ENCODE data around the gene CAPZA2.
"Not testable (repeated sequence)": the region's sequence is repeated elsewhere in the genome, so short reads cannot be mapped to it uniquely, and the experiment has no call there.

CAPZA2 gene

DNA sequence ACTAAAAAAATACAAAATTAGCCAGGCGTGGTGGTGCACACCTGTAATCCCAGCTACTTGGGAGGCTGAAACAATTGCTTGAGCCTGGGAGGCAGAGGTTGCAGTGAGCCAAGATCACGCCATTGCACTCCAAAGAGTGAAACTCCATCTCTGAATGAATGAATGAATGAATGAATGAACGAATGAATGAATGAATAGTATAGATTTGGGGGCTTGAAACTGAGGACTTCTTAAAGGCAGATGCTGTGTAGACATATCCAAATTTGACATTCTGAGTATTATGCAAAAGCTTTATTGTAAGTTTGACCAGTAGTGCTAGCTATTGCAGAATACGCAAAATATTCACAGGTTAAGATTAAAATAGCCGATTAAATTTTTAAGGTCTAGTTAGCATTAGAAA, 60.2 kb downstream of the CAPZA2 start:
- DNase-seq, result no peak

DNA sequence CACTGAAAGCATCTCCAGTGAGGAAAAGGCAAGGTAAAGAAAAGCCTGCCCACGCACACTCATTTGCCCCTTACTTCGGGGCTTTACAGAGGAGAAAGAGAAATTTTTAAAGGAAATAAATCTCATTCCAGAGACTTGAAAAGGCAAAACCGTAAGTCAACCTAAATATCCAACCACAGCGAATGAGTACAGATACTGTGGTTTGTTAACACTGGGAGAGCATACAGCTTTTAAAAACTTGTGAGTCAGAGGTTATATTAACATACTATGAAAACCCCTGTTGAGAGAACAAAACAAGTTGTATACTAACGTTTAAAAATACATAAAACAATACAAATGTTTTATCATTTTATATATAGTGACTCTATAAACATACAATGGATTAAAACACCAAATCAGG, 62.4 kb downstream of the CAPZA2 start:
- no peak for DNase-seq

- no peak for DNase-seq
Observed at GRCh38 chr7:116929021-116929420, 66.6 kb downstream of the CAPZA2 start.

DNA sequence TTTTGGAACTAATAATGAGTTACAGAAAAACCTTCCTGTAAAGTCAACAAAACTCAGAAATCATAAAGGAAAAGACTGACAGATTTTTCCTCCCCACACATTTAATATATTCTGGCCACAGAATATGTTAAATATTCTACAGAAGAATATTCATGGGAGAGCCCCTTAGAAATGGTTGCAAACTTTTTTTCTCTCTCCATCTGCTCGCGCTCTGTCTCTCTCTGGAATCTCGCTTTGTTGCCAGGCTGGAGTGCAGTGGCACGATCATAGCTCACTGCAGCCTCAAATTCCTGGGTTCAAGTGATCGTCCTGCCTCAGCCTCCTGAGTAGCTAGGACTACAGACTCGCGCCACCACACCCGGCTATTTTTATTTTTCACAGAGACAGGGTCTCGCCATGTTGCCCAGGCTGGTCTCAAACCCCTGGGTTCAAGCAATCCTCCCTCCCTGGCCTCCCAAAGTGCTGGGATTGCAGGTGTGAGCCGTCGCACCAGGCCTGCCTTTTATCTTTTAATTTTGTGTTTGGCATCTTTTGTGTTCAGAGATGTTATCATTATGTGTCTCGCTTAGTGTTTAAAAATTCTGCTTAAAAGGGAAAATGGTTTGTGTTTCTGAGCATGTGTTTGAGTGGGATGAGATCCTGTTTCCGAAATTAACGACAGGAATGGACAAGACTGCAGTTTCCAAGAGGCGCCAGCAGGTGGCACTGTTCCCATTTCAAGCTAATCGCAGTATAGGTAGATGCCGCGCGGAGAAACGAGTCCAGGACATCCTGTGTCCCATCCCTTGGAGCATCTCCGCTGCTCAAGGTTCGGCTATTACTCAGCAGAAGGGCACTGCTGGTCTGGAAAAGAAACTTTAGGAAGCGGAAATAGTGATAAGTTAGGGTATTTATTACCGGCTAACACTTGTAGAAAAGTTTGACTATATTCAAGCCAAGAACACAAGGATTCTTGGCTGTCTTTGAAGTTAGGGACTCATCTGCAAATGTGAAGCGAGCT, 67.8 kb downstream of the CAPZA2 start:
- DNase-seq, result peak; percentile 84 to 88

DNA sequence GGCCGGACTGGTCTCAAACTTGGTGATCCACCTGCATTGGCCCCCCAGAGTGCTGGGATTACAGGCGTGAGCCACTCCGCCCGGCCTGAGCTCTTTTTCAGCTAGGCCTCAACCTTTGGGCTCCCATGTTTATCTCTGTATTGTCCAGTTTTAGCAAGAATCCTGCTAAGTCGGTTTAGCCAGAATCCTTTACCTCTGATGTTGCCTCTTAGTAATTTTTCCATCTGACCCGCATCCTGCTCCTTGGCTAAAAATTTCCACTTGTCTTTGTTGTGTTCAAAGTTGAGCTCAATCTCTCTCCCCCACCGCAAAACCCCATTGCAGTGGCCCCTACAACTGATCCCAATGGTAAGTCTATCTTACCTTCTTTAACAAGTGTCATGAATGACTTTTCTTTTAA, 70.2 kb downstream of the CAPZA2 start:
- DNase-seq, result no peak

- no peak for DNase-seq
Observed at GRCh38 chr7:116933465-116933864, 71.1 kb downstream of the CAPZA2 start.

DNA sequence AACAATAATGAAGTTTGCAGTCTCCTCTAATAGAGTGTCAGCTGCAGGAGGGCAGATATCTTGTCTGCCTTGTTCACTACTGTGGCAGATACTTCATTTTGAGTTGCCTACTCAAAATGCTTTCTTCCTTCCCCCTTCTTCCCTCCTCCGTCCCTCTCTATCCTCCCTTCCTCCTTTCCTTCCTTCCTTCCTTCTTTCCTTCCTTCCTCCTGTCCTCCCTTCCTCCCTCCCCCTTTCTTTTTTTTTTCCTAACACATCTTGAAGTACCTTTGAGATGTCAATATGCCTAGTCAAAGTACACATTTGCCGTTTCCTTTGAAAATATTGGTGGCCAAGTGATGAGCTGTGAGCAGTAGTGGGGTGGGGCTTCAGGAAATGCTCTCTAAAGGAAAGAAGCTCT, 72.2 kb downstream of the CAPZA2 start:
- DNase-seq, result no peak

DNA sequence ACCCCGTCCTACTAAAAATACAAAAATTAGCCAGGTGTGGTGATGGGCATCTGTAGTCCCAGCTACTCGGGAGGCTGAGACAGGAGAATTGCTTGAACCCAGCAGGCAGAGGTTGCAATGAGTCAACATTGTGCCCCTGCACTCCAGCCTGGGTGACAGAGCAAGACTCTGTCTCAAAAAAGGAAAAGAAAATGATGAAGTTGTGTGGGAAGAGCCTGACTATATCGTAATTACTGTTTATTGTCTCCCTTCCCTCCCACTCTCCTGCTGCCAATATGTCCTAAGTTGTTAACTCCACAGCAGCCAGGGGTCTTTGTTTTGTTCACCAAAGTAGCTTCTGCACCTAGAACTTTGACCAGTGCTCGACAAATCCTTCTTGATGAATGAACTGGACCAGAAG, 74.5 kb downstream of the CAPZA2 start:
- not testable (repeated sequence) for DNase-seq

DNA sequence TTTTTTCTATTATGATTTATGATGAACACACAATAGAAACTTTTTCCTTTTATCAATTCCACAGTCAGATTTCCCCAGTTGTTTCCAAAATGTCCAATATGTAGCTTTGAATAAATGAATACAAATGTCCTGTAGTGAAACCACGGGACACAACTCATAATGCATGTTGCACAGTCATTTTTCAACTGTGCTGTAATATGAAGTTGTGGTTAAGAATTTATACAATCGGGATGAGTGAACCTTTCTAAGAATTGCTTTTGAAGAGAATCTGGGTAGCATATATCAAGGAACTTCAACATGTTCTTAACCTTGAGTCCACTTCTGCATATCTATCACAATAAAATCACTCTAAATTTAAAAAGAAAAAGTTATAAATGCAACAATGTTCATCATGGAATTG, 76.3 kb downstream of the CAPZA2 start:
- no peak for DNase-seq

GRCh38 chr7:116940689-116941370, 78.4 kb downstream of the CAPZA2 start:
- DNase-seq, result no peak

DNA sequence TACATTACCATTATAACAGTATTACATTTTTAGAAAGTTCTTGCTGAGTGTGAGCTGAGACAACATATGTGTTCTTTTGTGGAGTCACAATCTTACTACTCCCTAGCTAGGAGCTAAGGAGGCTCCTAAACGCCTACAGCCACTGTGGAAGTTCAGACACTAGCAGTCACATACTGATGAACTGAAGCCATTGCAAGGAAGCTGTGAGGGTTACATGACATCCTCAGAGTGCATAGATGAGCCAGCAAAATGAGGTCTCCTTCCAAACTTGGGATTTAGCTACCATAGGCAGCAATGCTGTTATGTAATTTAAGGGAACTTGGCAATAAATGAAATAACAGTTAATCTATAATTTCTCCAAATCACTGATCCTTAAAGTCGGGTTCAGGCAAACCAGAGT, 80.1 kb downstream of the CAPZA2 start:
- DNase-seq, result no peak

GRCh38 chr7:116948934-116949333, 86.5 kb downstream of the CAPZA2 start:
- peak in 1 of 2 experiments; percentile 52 for DNase-seq

DNA sequence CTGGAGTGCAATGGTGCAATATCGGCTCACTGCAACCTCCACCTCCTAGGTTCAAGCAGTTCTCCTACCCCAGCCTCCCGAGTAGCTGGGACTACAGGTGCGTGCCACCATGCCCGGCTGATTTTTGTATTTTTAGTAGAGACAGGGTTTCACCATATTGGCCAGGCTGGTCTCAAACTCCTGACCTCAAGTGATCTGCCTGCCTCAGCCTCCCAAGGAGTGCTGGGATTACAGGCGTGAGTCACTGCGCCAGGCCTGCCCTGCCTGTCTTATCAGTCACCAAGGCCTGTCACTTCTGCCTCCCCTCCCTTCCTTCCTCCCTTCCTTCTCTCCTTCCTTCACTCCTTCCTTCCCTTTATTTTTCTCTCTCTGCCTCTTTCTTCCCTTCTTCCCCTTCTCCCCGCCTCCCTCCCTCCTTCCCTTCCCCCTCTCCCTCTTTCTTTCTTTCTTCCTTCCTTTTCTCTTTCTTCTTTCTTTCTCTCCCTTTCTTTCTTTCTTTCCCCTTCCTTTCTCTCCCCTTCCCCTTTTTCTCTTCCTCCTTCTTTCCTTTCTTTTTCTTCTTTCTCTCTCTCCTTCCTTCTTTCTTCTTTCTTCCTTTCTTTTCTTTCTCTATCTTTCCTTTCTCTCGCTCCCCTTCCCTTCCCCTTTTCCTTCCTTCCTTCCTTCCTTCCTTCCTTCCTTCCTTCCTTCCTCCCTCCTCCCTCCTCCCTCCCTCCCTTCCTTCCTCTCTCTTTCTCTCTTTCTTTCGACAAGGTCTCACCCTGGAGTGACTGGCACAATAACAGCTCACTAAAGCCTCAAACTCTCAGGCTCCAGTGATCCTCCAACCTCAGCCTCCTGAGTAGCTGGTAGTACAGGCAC, 87.8 kb downstream of the CAPZA2 start:
- DNase-seq, result no peak

- no peak for DNase-seq
Observed at GRCh38 chr7:116950889-116951351, 88.5 kb downstream of the CAPZA2 start.

- DNase-seq, result no peak
Observed at GRCh38 chr7:116951366-116952292, 89.2 kb downstream of the CAPZA2 start.

GRCh38 chr7:116952635-116953371, 90.4 kb downstream of the CAPZA2 start:
- peak; percentile 75 to 82 for DNase-seq

DNA sequence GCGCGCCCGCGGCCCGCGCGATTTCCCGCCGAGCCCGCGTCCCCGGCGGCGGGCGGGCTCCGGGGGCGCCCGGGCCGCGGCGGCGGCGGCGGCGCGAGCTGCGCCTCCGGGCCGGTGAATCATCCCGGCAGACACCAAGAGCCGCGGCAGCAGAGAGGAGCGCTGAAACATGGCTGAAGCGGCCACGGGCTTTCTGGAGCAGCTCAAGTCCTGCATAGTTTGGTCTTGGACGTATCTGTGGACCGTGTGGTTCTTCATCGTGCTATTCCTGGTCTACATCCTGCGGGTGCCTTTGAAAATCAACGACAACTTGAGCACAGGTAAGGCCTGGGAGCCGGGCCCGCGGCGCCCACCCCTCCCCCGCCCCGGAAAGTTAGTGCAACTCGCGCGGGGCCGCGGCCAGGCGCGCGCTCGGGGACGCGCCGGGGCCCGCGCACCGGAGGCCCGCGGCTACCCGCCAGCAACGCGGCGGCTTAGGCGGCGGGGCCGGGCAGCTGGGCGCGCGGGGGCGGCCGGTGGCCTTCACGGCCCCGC, 91.1 kb downstream of the CAPZA2 start, which contains the start of gene ST7:
Gene ST7 (plus strand): TSS at position 130 of the 534 bp plus-strand sequence. CDS start 40 bp downstream, at position 170.
- peak; percentile 75 to 82 for DNase-seq

- peak; percentile 65 to 75 for DNase-seq
Observed at GRCh38 chr7:116953906-116954838, 91.8 kb downstream of the CAPZA2 start.

DNA sequence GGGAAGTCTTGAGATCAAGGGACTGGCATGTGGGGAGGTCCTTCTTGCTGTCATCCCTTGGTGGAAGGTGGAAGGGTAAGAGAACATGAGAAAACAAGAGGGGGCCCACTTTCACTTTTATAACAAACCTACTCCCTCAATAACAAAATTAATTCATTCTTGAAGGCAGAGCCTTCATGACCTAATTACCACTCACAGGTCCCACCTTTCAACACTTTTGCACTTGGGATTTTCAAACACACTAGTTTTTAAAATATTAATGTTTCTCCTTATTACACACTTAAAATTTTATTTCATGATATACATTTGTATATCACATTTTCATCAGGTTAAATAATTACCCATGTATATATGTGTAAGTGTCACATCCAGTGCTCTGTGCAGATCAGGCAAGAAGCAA, 93.0 kb downstream of the CAPZA2 start:
- DNase-seq, result no peak

All from NCI-H2081 (cell line).